ENCODE measurements around the gene ALG1L2. TPM values are rescaled to one million over a fixed set of nuclear protein-coding genes. Genes with fewer than 3 reads are reported as not detected.

ALG1L2 gene
- total and polyA plus RNA-seq, 2 of the 4 experiments (the other 2 are of a cell fraction), result not detected

GRCh38 chr3:130044370-130044769, 37.3 kb upstream of the ALG1L2 start:
- H2AK5ac ChIP-seq (ENCODE audit: low read depth, low read length), result no peak overlapping the region
- H4K20me1 ChIP-seq (ENCODE audit: insufficient read depth, low read length), result no peaks in the 10 kb centered on the region; the same call in 1 of the 2 replicates
- H3K27ac ChIP-seq (ENCODE audit: insufficient read depth, low read length), result no peak overlapping the region
- H2BK20ac ChIP-seq (ENCODE audit: low read depth, low read length), result no peak overlapping the region
- no peak for DNase-seq
- H3K9me1 ChIP-seq (ENCODE audit: insufficient read depth, low read length), result peaks cover 7% of the 10 kb centered on the region
- no peak overlapping the region for H3K18ac ChIP-seq (ENCODE audit: low read depth, low read length)
- H3K9me3 ChIP-seq (ENCODE audit: control insufficient read depth, insufficient read depth, low read length), result no peaks in the 10 kb centered on the region
- H3K4ac ChIP-seq (ENCODE audit: low read depth, low read length), result no peak overlapping the region
- no peak overlapping the region for H4K91ac ChIP-seq (ENCODE audit: insufficient read depth, low read depth, low read length)
- intact Hi-C loops (cut with micrococcal nuclease), result no loop called here
- no peak overlapping the region for H3K9ac ChIP-seq (ENCODE audit: low read depth, low read length)
- no peaks in the 10 kb centered on the region for H3K79me1 ChIP-seq (ENCODE audit: low read depth in 1 of 2, low read length in 2 of 2)
- no peak overlapping the region for H3K23ac ChIP-seq (ENCODE audit: low read depth, low read length)
- H2BK120ac ChIP-seq (ENCODE audit: low read depth, low read length), result no peak overlapping the region
- no peaks in the 10 kb centered on the region for H3K36me3 ChIP-seq (ENCODE audit: control insufficient read depth, insufficient read depth, low read length)
- H4K5ac ChIP-seq (ENCODE audit: low read depth, low read length), result no peak overlapping the region
- no CpG with 5 or more reads among the region's 11 CpGs for WGBS, 2 experiments (ENCODE audit: extremely low coverage in 2 of 2, insufficient read length in 1 of 2)
- H3K4me2 ChIP-seq (ENCODE audit: low read depth, low read length), result no peak overlapping the region
- no peak for ATAC-seq (ENCODE audit: low read depth)
- TF ChIP-seq, protein P1, sequence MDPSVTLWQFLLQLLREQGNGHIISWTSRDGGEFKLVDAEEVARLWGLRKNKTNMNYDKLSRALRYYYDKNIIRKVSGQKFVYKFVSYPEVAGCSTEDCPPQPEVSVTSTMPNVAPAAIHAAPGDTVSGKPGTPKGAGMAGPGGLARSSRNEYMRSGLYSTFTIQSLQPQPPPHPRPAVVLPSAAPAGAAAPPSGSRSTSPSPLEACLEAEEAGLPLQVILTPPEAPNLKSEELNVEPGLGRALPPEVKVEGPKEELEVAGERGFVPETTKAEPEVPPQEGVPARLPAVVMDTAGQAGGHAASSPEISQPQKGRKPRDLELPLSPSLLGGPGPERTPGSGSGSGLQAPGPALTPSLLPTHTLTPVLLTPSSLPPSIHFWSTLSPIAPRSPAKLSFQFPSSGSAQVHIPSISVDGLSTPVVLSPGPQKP (IDR thresholded peaks at IDR 0.05; ENCODE audit: borderline replicate concordance, low read depth, low read length), result no peak
- TF ChIP-seq NFE2L2 (IDR thresholded peaks at IDR 0.05; ENCODE audit: low read depth, low read length) (no peak), FOS (IDR thresholded peaks at IDR 0.05; ENCODE audit: low read depth, low read length) (no peak), BHLHE40 (IDR thresholded peaks at IDR 0.05; ENCODE audit: low read depth, low read length) (no peak), RFX5 (IDR thresholded peaks at IDR 0.05; ENCODE audit: low read depth, low read length) (no peak), POLR2A (IDR thresholded peaks at IDR 0.05; ENCODE audit: low read depth, low read length) (no peak), MAFK (IDR thresholded peaks at IDR 0.05; ENCODE audit: low read depth, low read length) (no peak), MXI1 (IDR thresholded peaks at IDR 0.05; ENCODE audit: borderline replicate concordance, low read depth, low read length) (no peak), CHD1 (IDR thresholded peaks at IDR 0.05; ENCODE audit: low read depth, low read length) (no peak), RCOR1 (IDR thresholded peaks at IDR 0.05; ENCODE audit: insufficient replicate concordance, low read length) (no peak), MAZ (IDR thresholded peaks at IDR 0.05; ENCODE audit: borderline replicate concordance, low read depth, low read length) (no peak)
- no peak overlapping the region for H3K56ac ChIP-seq (ENCODE audit: extremely low read depth, insufficient read depth, low read length)
- H2AFZ ChIP-seq (replicated peaks; ENCODE audit: low read length, poor library complexity), result no peak overlapping the region
- H3K4me1 ChIP-seq (ENCODE audit: control insufficient read depth, insufficient read depth, low read length), result no peaks in the 10 kb centered on the region
- ChIA-PET CTCF (no interaction called here), POLR2A (ENCODE audit: unreplicated experiment) (no interaction called here)
- H3K14ac ChIP-seq (replicated peaks; ENCODE audit: low read depth, low read length), result no peak overlapping the region
- BruUV-seq (replicated peaks), result no TSS peak
- H2BK15ac ChIP-seq (ENCODE audit: low read depth, low read length), result no peak overlapping the region
- no peak overlapping the region for H2AK9ac ChIP-seq (replicated peaks; ENCODE audit: low read depth, low read length, poor library complexity)
- no peaks in the 10 kb centered on the region for H3K27me3 ChIP-seq (ENCODE audit: control insufficient read depth, insufficient read depth, low read length)
- dilution Hi-C loops (cut with HindIII; ENCODE audit: low sequenced_read_pairs, unreplicated experiment), result no loop called here
- H2BK5ac ChIP-seq (ENCODE audit: low read depth, low read length, poor library complexity, severe bottlenecking), result no peak overlapping the region
- no peak overlapping the region for H3K4me3 ChIP-seq (ENCODE audit: insufficient read depth, low read depth, low read length)
- in situ Hi-C loops (cut with MboI; ENCODE audit: low sequenced_read_pairs), result no loop called here
- no peak overlapping the region for H4K8ac ChIP-seq (ENCODE audit: low read depth in 2 of 2, low read length in 2 of 2)
